ENCODE data around the gene RASAL1.

DNA sequence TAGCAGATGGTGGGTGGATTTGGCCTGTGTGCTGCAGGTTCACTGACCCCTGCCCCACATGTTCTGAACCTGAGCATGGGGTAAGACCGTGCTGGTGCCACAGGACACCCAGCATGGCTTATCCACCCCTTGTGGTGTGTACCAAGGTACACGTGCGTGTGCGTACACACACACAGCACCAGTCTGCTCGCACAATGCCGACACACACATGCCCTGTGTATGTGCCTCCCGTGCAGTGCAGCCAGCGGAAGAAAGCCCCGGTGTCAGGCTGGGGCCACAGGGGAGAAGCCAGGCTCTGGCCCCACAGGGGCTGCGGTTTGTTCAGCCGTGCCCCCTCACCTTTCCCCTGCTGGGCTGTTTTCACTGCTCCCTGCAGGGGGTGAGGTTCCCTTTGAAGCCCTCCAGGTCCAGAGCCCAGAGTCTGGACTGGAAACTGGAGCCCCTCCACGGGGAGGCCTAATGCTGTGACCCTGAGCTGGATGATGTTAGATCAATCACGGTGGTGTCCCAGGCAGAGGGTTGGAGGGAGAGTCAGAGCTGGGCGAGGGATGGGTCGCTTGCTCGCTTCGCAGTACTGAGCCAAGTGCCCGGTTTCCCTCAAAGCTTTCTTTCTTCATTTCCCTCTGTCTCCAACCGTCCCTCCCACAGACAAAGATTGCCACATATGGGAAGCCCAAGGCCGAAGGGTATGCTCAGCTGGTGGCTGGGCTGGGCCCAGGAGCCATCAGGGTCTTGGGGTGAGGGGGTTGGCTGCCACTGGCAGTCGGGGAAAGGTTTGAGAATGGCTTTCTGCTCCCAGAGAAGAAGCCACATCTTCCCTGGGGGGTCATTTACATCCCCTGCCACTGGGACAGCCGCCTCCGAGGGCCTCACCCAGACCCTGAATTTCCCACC, 72.8 kb downstream of the RASAL1 start:
- TF ChIP-seq, protein P1, sequence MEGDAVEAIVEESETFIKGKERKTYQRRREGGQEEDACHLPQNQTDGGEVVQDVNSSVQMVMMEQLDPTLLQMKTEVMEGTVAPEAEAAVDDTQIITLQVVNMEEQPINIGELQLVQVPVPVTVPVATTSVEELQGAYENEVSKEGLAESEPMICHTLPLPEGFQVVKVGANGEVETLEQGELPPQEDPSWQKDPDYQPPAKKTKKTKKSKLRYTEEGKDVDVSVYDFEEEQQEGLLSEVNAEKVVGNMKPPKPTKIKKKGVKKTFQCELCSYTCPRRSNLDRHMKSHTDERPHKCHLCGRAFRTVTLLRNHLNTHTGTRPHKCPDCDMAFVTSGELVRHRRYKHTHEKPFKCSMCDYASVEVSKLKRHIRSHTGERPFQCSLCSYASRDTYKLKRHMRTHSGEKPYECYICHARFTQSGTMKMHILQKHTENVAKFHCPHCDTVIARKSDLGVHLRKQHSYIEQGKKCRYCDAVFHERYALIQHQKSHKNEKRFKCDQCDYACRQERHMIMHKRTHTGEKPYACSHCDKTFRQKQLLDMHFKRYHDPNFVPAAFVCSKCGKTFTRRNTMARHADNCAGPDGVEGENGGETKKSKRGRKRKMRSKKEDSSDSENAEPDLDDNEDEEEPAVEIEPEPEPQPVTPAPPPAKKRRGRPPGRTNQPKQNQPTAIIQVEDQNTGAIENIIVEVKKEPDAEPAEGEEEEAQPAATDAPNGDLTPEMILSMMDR (IDR thresholded peaks at IDR 0.05): no peak
- no peak for TF ChIP-seq POLR2A (IDR thresholded peaks at IDR 0.05)

Measured in heart left ventricle (tissue), 13 donors.